Urinary bladder (tissue), 4 donors: ENCODE results near the gene ERICH3. TPM values are rescaled to one million over a fixed set of nuclear protein-coding genes. Genes with fewer than 3 reads are reported as not detected.

Source experiments
- DNase-seq: peaks from one replicate; pipeline ENCODE4 v3.0.0-alpha.2; 2015; ENCODE audit errors: extremely low spot score
- H3K27ac ChIP-seq: one replicate; pipeline ENCODE4 v1.5.1; 2013; ENCODE audit warnings: low read depth, mild to moderate bottlenecking, moderate library complexity
- H3K36me3 ChIP-seq: one replicate; pipeline ENCODE4 v1.6.1; 2013; ENCODE audit warnings: mild to moderate bottlenecking, moderate library complexity; ENCODE audit not compliant: insufficient read depth
- H3K4me1 ChIP-seq: one replicate; pipeline ENCODE4 v1.6.1; 2013; ENCODE audit warnings: mild to moderate bottlenecking, moderate library complexity; ENCODE audit not compliant: insufficient read depth
- H3K4me3 ChIP-seq: one replicate; pipeline ENCODE4 v1.5.1; 2013; ENCODE audit warnings: low read depth, low read length
- WGBS: extraction: QIAGEN DNeasy Blood & Tissue Kit; methylation state at CpG from one replicate; pipeline ENCODE4 v1.1.7; 2013; 5-methylcytosine and 5-hydroxymethylcytosine counted together
- polyA plus RNA-seq: library from polyadenylated mRNA; stranded (reverse); fragments of 200-250 nt; gene quantifications from one replicate; pipeline ENCODE4 v1.2.3, GENCODE V29; 2013
- total RNA-seq: library from RNA; depleted of rRNA; stranded (reverse); fragments of >200 nt; gene quantifications from one replicate; pipeline ENCODE4 v1.2.3, GENCODE V29; 2014
- donor health status: healthy with polysubstance abuse.
- donor health status: healthy.

Gene ERICH3
- total and polyA plus RNA-seq, 2 donors, result 0.11 to 0.79 TPM

- no peaks in the 10 kb centered on the region for H3K36me3 ChIP-seq
- WGBS, result 85% methylated on average over 3 of the region's 3 CpGs
- DNase-seq, result no peak
- no peak overlapping the region for H3K27ac ChIP-seq
- no peaks in the 10 kb centered on the region for H3K4me1 ChIP-seq
- no peak overlapping the region for H3K4me3 ChIP-seq
Observed at GRCh38 chr1:74534241-74534640, 139.4 kb downstream of the ERICH3 start.

GRCh38 chr1:74531796-74532195 lies 141.8 kb downstream of the ERICH3 start:
- DNase-seq, result no peak
- no peaks in the 10 kb centered on the region for H3K36me3 ChIP-seq
- no peaks in the 10 kb centered on the region for H3K4me1 ChIP-seq
- H3K27ac ChIP-seq, result no peak overlapping the region
- 87% methylated on average over 1 of the region's 1 CpG for WGBS
- no peak overlapping the region for H3K4me3 ChIP-seq

- Histone ChIP-seq H3K4me3 (no peak overlapping the region), H3K27ac (no peak overlapping the region), H3K4me1 (no peaks in the 10 kb centered on the region), H3K36me3 (no peaks in the 10 kb centered on the region)
- no peak for DNase-seq
Observed at GRCh38 chr1:74530892-74531291, 142.7 kb downstream of the ERICH3 start.

GRCh38 chr1:74528123-74528522 lies 145.5 kb downstream of the ERICH3 start:
- no peak for DNase-seq
- Histone ChIP-seq H3K27ac (no peak overlapping the region), H3K4me1 (no peaks in the 10 kb centered on the region), H3K36me3 (no peaks in the 10 kb centered on the region), H3K4me3 (no peak overlapping the region)
- WGBS, result 95% methylated on average over 4 of the region's 4 CpGs

- DNase-seq, result no peak
- Histone ChIP-seq H3K27ac (no peak overlapping the region), H3K36me3 (no peaks in the 10 kb centered on the region), H3K4me1 (no peaks in the 10 kb centered on the region), H3K4me3 (no peak overlapping the region)
- WGBS, result 18% methylated on average over 2 of the region's 2 CpGs
Observed at GRCh38 chr1:74526708-74527107, 146.9 kb downstream of the ERICH3 start.

- no peak overlapping the region for H3K4me3 ChIP-seq
- no peaks in the 10 kb centered on the region for H3K36me3 ChIP-seq
- no peaks in the 10 kb centered on the region for H3K4me1 ChIP-seq
- no peak overlapping the region for H3K27ac ChIP-seq
- no peak for DNase-seq
- WGBS, result 66% methylated on average over 2 of the region's 2 CpGs
Observed at GRCh38 chr1:74523873-74524480, 149.6 kb downstream of the ERICH3 start.

- no peak for DNase-seq
- Histone ChIP-seq H3K4me3 (no peak overlapping the region), H3K4me1 (no peaks in the 10 kb centered on the region), H3K27ac (no peak overlapping the region), H3K36me3 (no peaks in the 10 kb centered on the region)
- 48% methylated on average over 4 of the region's 4 CpGs for WGBS
Observed at GRCh38 chr1:74522148-74522547, 151.4 kb downstream of the ERICH3 start.

Other genes starting within 250 kb of the ERICH3 start
- not detected for gene LRRC53, start 161.2 kb downstream of the ERICH3 start, total RNA-seq
- gene LRRC53, start 161.2 kb downstream of the ERICH3 start, polyA plus RNA-seq, result not detected
- gene CRYZ, start 59.3 kb upstream of the ERICH3 start, total RNA-seq, result 51.4 TPM
- 27.3 TPM for gene CRYZ, start 59.3 kb upstream of the ERICH3 start, polyA plus RNA-seq
- 23.6 TPM for gene TYW3, start 59.4 kb upstream of the ERICH3 start, total RNA-seq
- 18.8 TPM for gene TYW3, start 59.4 kb upstream of the ERICH3 start, polyA plus RNA-seq